ENCODE data around the gene CDON.

The CDON gene

GRCh38 chr11:126062679-126063506, at the start of gene CDON:
Gene CDON, minus strand, starts transcription at chr11:126062866. Its CDS starts 39,390 bp downstream, at chr11:126023476.
- in situ Hi-C loops (cut with HindIII; ENCODE audit: low pct_unique_long_range_greater_than_20kb, low sequenced_read_pairs): no loop called here
- peak; percentile 99 to 100 for DNase-seq (ENCODE audit: low read depth in 1 of 2, low spot score in 1 of 2)
- TF ChIP-seq JUND (IDR thresholded peaks at IDR 0.05; ENCODE audit: low read depth): peak; percentile 39; the same call in 1 of the 2 replicates

GRCh38 chr11:126111458-126112116, 48.9 kb upstream of the CDON start:
- in situ Hi-C loops (cut with HindIII; ENCODE audit: low pct_unique_long_range_greater_than_20kb, low sequenced_read_pairs): no loop called here
- TF ChIP-seq JUND (IDR thresholded peaks at IDR 0.05; ENCODE audit: low read depth): no peak
- DNase-seq (ENCODE audit: low read depth in 1 of 2, low spot score in 1 of 2): no peak

- in situ Hi-C loops (cut with HindIII; ENCODE audit: low pct_unique_long_range_greater_than_20kb, low sequenced_read_pairs): no loop called here
- no peak for TF ChIP-seq JUND (IDR thresholded peaks at IDR 0.05; ENCODE audit: low read depth)
These were observed 47.5 kb upstream of the CDON start for GRCh38 chr11:126109941-126110731.

GRCh38 chr11:126106594-126107328, 44.1 kb upstream of the CDON start:
- in situ Hi-C loops (cut with HindIII; ENCODE audit: low pct_unique_long_range_greater_than_20kb, low sequenced_read_pairs): no loop called here
- no peak for DNase-seq (ENCODE audit: low read depth in 1 of 2, low spot score in 1 of 2)
- no peak for TF ChIP-seq JUND (IDR thresholded peaks at IDR 0.05; ENCODE audit: low read depth)

More at GRCh38 chr11:126109941-126110731, 47.5 kb upstream of the CDON start:
- no peak for DNase-seq (ENCODE audit: low read depth in 1 of 2, low spot score in 1 of 2)

- TF ChIP-seq JUND (IDR thresholded peaks at IDR 0.05; ENCODE audit: low read depth): no peak
- in situ Hi-C loops (cut with HindIII; ENCODE audit: low pct_unique_long_range_greater_than_20kb, low sequenced_read_pairs): no loop called here
- no peak for DNase-seq (ENCODE audit: low read depth in 1 of 2, low spot score in 1 of 2)
These were observed 43.0 kb upstream of the CDON start for GRCh38 chr11:126105748-126106080.

- in situ Hi-C loops (cut with HindIII; ENCODE audit: low pct_unique_long_range_greater_than_20kb, low sequenced_read_pairs): no loop called here
- TF ChIP-seq JUND (IDR thresholded peaks at IDR 0.05; ENCODE audit: low read depth): no peak
- no peak for DNase-seq (ENCODE audit: low read depth in 1 of 2, low spot score in 1 of 2)
These were observed 42.5 kb upstream of the CDON start for GRCh38 chr11:126105022-126105747.

- in situ Hi-C loops (cut with HindIII; ENCODE audit: low pct_unique_long_range_greater_than_20kb, low sequenced_read_pairs): no loop called here
- no peak for DNase-seq (ENCODE audit: low read depth in 1 of 2, low spot score in 1 of 2)
- no peak for TF ChIP-seq JUND (IDR thresholded peaks at IDR 0.05; ENCODE audit: low read depth)
These were observed 41.8 kb upstream of the CDON start for GRCh38 chr11:126104420-126104819.

- in situ Hi-C loops (cut with HindIII; ENCODE audit: low pct_unique_long_range_greater_than_20kb, low sequenced_read_pairs): no loop called here
- TF ChIP-seq JUND (IDR thresholded peaks at IDR 0.05; ENCODE audit: low read depth): no peak
- no peak for DNase-seq (ENCODE audit: low read depth in 1 of 2, low spot score in 1 of 2)
These were observed 40.5 kb upstream of the CDON start for GRCh38 chr11:126103150-126103549.

- in situ Hi-C loops (cut with HindIII; ENCODE audit: low pct_unique_long_range_greater_than_20kb, low sequenced_read_pairs): no loop called here
- TF ChIP-seq JUND (IDR thresholded peaks at IDR 0.05; ENCODE audit: low read depth): no peak
- DNase-seq (ENCODE audit: low read depth in 1 of 2, low spot score in 1 of 2): no peak
These were observed 39.8 kb upstream of the CDON start for GRCh38 chr11:126102436-126102981.

- DNase-seq (ENCODE audit: low read depth in 1 of 2, low spot score in 1 of 2): no peak
- in situ Hi-C loops (cut with HindIII; ENCODE audit: low pct_unique_long_range_greater_than_20kb, low sequenced_read_pairs): no loop called here
- TF ChIP-seq JUND (IDR thresholded peaks at IDR 0.05; ENCODE audit: low read depth): no peak
These were observed 39.2 kb upstream of the CDON start for GRCh38 chr11:126101930-126102283.

- DNase-seq (ENCODE audit: low read depth in 1 of 2, low spot score in 1 of 2): no peak
- TF ChIP-seq JUND (IDR thresholded peaks at IDR 0.05; ENCODE audit: low read depth): no peak
- in situ Hi-C loops (cut with HindIII; ENCODE audit: low pct_unique_long_range_greater_than_20kb, low sequenced_read_pairs): no loop called here
These were observed 38.7 kb upstream of the CDON start for GRCh38 chr11:126101251-126101929.

All from T47D (cell line).